Central memory CD4-positive, alpha-beta T cell (primary cell): ENCODE results near the gene FCSK.
"Not testable (repeated sequence)": the region's sequence is repeated elsewhere in the genome, so short reads cannot be mapped to it uniquely, and the experiment has no call there.

ENCODE experiments used
- DNase-seq: peaks from one replicate; pipeline ENCODE4 v3.0.0; 2022

FCSK gene

DNA sequence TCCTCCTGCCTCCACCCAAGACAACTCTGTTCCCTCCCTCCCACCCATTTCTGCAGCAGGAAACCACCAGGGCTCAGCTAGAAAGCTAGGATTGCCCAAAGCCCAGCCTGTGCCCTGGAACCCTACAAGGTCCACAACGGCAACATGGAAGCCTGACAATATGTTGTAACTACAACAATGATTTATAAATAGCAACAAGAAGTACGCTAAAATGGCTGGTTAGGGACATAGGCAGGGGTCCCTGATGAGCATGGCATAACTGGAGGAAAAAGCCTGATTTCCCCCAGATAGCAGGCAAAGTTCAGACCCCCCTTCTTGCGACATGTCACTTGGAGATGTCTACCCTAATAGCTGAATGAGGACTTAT is 22.1 kb upstream of the FCSK start:
- DNase-seq, result no peak

DNA sequence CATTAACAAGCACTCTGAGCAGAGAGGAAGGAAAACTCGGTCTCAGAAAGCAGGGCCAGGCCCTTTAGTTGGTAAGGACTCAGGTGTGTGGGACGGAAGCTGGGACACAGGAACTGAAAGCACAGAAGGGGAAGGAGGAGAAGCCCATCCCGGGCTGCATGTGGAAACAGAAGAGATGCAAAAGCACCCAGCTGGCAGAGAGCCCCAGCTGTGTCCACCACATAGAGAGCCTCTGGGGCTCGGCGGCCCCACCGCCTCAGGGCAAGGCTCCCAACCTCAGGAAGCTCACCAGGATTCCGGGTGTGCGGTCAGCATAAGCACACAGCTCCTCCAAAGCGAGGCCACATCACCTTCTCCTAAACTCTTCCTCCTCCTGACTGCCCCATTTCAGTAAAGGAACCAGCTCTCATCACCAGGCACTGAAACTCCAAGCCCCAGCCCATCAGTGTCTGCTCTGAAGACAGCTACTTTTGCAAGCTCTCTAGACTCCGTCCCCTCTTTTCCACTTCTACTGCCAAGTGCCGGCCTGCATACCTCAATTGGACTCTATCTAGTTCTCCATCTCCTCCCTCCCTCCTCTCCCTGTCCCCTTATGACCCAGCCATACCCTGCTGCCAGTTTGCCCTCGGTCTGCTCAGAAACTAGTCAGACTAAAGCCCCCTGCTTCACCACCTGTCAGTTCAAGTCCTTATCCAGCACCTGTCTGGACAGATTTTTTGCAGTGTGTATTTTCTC is 21.5 kb upstream of the FCSK start:
- no peak for DNase-seq

DNA sequence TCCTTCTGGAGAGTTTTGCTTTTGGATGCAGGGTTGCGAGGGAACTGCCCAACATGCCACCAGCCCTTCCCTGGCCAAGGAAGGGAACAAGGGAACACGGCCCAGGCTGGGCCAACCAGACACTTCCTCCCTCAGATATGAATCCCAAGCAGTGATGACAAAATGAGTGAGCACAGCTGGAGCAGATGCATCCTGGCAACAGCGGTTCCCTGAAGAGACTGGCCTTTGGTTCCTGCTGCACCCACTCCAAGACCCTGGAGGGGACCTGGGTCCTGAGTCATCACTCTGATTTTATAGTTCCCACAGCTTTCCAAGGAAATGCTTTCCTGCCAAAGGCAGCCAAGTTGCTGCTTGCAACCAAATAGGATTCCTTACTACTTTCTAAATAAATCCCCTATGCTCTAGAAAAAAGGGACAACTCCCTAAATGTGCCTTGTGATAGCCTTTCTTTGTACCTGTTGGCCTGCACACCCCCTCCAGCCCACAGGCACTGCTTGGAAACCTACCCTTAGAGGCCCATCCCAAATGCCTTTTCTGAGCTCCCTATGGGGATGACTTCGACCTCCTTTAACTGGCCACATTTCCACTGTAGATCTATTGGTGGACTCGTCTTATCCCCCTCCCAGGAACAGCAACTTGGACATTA is 20.8 kb upstream of the FCSK start:
- DNase-seq, result no peak

DNA sequence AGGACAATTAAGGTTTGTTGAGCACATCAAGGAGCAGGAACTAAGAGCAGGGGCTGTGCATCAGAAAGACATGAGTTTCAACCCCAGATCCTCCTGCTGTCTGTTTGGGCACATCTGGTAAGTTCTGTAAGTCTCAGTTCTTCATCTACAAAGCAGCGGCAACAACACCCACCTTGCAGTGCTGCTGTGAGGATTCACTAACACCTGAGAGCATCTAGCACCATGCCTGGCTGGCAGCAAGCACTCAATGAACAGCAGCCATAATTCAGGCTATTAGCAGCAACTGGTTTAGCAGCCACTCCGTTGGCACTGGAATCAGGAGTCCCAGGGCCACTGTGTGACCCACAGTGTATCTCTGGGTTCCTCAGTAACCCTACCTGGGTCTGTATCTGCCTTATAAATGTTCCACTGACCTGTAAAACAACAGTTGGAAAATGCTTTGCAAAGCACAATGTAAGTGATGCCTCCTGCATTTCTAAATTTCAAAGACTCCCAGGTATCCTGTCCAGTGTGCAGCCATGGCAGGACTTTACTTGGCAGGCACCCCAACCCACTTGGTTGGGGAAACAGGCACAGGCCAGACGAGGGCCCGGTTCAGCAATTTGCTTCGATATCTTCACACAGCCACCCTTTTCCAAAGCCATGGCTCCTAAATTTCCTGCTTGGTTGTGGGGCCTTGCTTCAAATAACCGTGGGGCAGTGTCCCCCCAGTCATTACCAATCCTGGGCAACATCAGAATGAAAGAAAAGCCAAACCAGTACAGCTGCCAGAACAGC is 19.7 kb upstream of the FCSK start:
- DNase-seq, result no peak

DNA sequence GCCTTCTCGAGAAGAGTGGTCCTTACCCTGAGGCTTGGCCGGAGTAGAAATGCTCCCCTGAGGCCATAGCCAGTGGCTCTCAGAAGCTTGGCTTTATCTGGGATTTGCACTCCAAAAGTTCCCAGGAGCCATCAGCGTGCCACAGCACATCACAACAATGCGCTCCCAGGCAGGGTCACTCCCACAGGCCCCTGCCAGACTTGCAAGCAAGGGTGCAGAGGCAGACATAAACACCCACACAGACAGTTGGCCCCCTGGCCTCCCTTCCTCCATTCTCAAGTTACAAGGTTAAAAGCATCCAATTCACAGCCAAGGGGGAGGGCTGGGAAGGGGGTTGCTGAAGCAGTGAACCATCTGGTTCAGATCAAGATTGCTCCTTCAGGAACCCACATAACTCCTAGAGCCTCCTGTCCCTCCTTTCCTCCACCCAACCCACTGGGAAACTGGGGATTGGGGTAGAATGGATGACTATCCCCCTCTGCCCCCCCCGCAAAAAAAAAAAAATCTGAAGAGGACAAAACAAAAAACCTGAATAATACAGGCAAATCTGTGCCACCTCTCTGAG is 17.3 kb upstream of the FCSK start:
- no peak for DNase-seq

DNA sequence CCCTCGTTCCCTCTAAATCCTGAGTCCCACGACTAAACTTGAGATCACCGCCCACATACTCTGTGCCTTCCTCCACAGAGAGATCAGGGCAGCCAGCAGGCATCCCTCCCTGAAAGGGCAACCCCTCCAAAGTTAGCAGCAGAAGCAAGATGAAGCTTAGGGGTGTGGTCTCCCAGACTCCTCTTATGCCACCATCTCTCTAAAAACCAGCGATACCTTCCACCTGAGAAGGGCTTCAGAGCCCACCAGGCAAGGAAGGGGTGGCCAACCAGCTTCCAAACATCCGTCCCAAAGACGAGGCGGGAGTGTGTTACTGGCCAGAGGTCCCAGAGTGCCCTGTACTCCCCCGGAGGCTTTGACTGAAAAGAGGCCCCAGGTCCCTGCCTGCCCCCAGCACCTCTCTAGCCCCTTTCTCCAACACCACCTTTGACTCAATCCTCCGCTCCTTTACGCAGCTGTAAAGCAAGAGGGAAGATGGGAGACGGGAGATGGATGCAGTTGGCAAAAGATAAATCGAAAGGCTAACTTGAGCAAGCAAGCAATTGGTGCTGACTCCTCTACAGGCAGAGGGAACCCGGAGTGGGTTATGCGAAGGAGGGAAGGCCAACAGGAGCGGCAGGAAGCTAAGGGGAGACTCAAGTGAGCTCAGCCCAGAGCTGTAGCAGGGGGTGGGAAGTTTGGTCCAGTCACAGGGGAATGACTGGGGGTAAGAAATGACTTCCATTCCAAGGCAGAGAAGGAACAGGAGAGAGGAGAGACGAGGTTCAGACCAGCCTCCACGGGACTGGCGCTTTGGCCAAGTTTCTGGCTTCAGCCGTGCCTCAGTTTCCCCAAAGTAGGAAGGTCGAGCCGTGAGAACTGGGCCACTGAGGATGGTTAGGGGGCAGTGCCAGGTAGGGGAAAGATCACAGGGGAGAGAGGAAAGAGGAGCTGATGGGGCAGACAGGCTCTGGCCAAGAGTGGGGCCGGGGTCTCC is 16.5 kb upstream of the FCSK start:
- DNase-seq, result no peak

DNA sequence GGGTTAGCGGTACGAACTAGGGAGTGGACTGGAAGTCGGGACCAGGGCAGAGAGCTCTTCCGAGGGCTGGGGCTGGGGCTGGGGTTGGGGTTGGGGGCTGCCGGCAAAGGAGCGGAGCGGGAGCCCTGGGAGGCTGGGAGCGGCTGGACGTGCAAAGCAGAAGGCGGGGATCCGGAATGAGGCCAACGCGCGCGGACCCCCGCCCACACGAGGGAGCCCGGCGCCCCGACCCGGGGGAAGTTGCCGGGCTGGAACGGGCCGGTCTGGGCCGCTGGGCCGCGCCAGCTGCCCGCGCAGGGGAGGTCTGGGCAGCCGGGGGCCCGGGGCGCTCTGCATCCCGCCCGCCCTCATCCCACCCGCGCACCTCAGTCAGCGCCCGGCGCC is 15.8 kb upstream of the FCSK start:
- no peak for DNase-seq

DNA sequence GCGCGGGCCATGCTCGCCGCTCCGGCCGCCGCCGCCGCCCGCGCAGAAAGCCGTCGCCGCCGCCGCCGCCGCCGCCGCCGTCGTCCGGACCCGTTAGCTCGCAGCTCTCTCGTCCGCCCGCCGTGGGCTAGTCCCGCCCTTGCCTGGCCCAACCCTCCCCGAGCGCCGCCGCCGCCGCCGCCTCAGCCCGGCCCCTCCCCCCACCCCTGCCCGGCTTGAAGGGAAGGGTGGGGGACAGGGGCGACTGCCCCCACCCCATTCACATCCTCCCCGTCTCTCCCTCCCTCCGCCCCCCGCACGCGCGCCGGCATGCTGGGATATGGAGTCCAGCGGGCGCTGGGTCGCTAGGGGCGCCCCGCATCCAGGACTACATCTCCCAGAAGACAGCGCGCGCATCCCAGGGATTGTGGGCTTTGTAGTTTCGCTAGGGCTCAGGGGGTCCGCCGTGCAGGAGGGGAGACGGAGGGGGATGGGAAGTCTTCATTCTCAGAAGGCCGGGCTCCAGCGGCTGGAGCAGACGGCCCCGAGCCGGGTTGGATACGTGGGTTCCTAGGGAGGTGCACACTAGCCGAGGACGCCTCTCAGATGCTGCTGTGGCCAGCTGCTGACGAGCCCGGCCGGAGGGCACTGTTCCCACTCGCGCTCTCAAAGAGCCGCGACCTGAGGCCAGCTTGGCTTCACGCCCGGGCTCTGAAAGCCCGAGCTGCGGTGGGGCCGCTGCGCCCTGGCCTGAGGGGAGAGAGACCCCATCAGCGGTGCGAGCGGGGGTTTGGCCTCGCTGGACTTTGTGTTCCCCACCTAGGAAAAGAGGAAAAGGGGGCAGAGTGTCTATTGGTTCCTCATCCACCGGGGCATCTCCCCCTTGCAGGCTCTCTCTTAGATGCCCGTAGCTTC is 15.2 kb upstream of the FCSK start, which contains the start of gene ST3GAL2:
TSS of gene ST3GAL2 (minus strand) at position 132 of the 894 bp plus-strand sequence. CDS start 40,570 bp downstream, outside the sequence.
- peak; percentile 89 for DNase-seq

DNA sequence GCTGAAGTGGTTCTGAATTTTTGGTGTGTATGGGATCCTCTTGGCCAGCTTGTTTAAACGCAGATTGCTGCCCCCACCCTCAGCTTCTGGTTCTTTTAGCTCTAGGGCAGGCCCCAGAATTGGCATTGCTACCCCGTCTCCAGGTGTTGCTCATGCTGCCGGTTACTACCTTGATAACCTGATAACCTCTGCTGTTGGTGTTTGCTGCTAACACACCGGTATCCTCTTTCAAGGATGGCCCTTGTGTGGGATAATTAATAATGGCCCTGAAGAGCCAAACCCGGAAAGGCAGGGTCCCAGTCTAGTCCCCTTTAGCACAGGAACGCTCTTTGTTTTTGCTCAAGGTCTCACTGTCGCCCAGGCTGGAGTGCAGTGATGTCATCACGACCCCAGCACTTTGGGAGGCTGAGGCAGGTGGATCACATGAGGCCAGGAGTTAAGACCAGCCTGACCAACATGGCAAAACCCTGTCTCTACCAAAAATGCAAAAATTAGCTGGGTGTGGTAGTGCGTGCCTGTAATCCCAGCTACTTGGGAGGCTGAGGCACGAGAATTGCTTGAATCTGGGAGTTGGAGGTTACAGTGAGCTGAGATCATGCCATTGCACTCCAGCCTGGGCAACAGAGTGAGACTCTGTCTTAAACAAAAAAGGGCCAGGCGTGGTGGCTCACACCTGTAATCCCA is 14.2 kb upstream of the FCSK start:
- no peak for DNase-seq

DNA sequence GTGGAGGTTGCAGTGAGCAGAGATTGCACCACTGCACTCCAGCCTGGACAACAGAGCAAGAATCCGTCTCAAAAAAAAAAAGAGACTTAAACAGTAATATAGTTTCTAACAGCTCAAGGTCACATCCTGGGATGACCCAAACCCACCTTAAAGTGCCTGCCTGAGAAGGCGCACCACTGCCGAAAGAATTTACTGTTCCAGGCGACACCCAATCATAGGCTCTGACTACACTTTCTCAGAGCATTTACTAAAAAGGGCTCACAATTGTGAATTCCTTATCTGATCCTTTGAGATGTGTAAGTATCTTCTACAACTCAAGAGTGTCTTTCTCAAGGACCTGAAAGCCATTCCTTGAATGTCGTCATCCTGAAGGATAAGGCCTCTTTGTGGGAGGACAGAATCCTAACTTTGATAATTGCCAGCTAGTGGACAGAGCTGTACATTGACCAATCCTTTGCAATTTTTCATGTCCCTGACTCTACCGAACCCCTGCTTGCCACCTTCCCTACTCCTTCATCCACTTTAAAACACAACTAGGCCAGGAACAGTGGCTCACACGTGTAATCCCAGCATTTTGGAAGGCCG is 12.9 kb upstream of the FCSK start:
- no peak for DNase-seq

DNA sequence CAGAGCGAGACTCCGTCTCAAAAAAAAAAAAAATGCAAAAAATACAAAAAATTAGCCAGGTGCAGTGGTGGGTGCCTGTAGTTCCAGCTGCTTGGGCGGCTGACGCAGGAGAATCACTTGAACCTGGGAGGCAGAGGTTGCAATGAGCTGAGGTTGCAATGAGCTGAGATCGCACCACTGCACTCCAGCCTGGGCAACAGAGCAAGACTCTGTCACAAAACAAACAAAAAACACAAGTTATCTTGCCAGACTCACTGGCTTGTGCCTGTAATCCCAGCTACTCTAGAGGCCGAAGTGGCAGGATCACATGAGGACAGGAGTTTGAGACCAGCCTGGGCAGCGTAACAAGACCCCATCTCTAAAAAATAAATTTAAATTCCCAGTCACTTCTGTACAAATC is 12.1 kb upstream of the FCSK start:
- DNase-seq, result no peak

DNA sequence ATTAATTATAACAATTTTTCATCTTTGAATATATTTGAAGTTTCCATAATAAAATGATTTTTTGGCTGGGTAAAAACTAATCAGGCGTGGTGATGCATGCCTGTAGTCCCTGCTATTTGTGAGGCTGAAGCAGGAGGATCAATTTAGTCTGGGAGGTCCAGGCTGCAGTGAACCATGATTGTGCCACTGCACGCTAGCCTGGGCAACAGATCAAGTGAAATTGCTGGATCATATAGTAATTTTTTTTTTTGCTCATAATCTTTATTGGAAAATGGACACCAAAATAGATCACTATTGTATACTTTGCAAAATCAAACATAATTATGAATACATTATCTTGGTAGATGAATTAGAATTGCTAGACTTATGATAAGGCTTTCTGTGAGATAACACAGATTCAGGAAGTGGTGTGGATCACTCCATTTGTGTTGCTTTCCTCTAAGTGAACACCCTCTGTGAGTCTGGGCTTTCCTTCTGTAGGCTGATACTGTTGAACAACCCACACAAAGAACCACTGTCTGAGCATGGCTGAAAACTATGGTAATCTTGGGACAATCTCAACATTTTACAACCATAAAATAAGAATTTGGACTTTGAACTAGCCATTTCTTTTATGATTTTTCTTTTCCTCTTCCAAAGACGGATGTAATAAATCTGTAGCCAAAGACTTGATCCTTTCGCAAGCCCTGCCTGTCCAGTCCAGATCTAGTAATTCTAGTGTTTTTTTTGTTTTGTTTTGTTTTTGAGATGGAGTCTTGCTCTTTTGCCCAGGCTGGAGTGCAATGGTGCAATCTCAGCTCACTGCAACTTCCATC is 9.9 kb upstream of the FCSK start:
- DNase-seq, result no peak

DNA sequence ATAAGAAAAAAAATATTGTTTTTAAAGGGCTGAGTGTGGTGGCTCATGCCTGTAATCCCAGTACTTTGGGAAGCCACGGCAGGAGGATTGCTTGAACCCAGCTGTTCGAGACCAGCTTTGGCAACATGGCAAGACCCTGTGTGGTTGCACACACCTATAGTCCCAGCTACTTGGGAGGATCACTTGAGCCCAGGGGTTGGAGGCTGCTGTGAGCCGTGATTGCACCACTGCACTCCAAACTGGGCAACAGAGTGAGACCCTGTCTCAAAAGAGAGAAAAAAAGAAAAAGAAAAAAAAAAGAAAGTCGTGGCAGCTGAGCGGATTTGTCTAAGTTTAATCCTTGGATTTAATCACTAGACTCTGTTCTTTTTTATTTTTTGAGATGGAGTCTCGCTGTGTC is 6.3 kb upstream of the FCSK start:
- no peak for DNase-seq

DNA sequence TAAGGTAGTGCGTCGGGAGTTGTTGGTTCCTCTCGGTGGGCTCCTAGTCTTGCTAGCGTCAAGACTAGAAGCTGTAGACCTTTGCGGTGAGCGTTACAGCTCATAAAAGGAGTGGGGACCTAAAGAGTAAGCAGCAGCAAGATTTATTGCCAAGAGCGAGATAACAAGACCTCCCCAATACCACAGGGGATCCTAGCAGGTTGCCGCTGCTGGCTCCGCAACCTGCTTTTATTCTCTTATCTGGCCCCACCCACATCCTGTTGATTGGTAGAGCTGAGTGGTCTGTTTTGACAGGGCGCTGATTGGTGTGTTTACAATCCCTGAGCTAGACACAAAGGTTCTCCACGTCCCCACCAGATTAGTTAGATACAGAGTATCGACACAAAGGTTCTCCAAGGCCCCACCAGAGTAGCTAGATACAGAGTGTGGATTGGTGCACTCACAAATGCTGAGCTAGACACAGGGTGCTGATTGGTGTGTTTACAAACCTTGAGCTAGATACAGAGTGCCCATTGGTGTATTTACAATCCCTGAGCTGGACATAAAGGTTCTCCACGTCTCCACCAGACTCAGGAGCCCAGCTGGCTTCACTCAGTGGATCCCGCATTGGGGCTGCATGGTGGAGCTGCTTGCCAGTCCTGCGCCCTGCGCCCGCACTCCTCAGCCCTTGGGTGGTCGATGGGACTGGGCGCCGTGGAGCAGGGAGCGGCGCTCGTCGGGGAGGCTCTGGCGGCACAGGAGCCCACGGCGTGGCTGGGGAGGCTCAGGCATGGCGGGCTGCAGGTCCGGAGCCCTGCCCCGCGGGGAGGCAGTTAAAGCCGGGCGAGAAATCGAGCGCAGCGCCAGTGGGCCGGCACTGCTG is 4.0 kb upstream of the FCSK start:
- DNase-seq, result not testable (repeated sequence)

DNA sequence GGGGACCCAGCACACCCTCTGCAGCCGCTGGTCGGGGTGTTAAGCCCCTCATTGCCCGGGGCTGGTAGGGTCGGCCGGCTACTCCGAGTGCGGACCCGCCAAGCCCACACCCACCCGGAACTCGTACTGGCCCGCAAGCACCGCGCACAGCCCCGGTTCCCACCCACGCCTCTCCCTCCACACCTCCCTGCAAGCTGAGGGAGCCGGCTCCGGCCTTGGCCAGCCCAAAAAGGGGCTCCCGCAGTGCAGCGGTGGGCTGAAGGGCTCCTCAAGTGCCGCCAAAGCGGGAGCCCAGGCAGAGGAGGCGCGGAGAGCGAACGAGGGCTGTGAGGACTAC is 3.4 kb upstream of the FCSK start:
- DNase-seq, result not testable (repeated sequence)

DNA sequence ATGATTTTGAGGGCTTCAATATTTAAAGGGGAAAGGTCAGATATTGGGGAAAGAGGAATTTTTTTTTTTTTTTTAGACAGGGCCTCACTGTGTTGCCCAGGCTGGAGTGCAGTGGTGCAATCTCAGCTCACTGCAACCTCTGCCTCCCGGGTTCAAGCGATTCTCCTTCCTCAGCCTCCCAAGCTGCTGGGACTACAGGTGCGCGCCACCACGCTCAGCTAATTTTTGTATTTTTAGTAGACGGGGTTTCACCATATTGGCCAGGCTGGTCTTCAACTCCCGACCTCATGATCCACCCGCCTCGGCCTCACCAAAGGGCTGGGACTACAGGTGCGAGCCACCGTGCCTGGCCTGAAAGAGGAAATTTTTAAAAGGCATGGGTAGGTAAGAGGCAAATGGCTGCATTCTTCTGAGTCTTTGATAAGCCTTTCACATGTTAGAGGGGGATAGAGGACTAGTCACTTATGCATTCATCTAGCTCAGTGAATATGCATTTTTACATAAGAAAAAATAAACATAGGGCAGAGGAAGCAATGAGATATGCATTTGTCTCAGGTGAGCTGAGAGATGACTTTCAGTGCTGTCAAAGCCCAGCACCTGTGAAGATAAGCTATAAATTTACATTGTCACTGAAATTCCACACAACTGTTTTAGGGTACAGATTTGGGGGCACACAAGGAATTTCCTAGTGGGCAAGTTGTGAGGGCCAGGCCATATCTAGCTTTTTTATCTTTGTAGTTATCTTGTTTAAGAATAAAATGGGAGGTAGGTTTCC is 1.1 kb upstream of the FCSK start:
- DNase-seq, result no peak

DNA sequence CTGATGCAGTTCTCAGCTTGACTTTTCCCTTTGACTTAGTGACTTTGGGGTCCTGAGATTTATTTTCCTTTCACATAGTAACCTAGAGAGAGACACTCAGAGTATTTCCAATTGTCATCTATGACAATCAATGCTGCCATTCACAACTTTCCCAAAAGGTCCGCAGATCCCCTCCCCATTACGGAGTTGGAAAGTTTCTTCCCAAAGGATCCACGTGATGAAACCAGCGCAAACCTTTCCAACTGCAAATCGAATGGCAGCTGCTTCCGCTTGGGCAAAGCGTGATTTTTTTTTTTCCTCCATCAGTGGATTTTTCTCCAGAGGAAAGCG is 538 bp upstream of the FCSK start:
- no peak for DNase-seq

DNA sequence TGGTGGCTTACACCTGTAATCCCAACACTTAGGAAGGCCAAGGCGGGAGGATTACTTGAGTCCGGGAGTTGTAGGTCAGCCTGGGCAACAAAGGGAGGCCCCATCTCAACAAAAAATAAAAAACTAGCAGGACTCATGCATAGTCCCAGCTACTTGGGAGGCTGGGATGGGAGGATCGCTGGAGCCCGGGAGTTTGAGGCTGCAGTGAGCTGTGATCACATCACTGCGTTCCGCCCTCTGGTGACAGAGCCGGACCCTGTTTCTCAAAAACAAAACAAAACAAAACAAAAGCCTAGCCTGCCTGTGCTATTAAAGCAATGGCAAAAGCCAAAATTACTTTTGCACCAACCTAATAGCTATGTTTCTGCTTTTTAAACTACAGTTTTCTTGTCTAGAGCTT is 1.5 kb downstream of the FCSK start:
- DNase-seq, result no peak
